Activated CD4-positive, alpha-beta T cell treated with anti-CD3 and anti-CD28 coated beads, Interleukin-2, amount 10 ng/mL, durations not matched to agents 7 days and 5 days (primary cell): ENCODE results near the gene H2BK1. TPM values are rescaled to one million over a fixed set of nuclear protein-coding genes. Genes with fewer than 3 reads are reported as not detected.

ENCODE experiments used
- total RNA-seq, 2 experiments: library from RNA; stranded (reverse); gene quantifications; one replicate each; pipeline ENCODE4 v1.2.3, GENCODE V29; 2021

H2BK1 gene
- total RNA-seq, 2 experiments from 2014 or later = not detected

Other genes starting within 250 kb of the H2BK1 start
- gene KCNH2, start 232.2 kb downstream of the H2BK1 start, total RNA-seq = under 1 TPM; 0.27 to 0.30 TPM
- gene NOS3, start 219.5 kb downstream of the H2BK1 start, total RNA-seq = 10 to 100 TPM; 21.6 to 22.3 TPM
- gene ATG9B, start 186.0 kb downstream of the H2BK1 start, total RNA-seq = 10 to 100 TPM; 12.1 to 12.3 TPM
- gene ABCB8, start 182.0 kb downstream of the H2BK1 start, total RNA-seq = 10 to 100 TPM; 57.5 to 67.8 TPM
- gene ASIC3, start 162.0 kb downstream of the H2BK1 start, total RNA-seq = 1 to 10 TPM; 6.0 to 8.3 TPM
- 10 to 100 TPM; 26.0 to 26.9 TPM for gene CDK5, start 152.6 kb downstream of the H2BK1 start, total RNA-seq
- gene SLC4A2, start 150.9 kb downstream of the H2BK1 start, total RNA-seq = 100 to 1,000 TPM; 106 to 114 TPM
- 10 to 100 TPM; 76.4 to 85.9 TPM for gene FASTK, start 129.7 kb downstream of the H2BK1 start, total RNA-seq
- 10 to 100 TPM; 73.7 to 77.1 TPM for gene TMUB1, start 127.0 kb downstream of the H2BK1 start, total RNA-seq
- 10 to 100 TPM; 18.1 to 19.7 TPM for gene AGAP3, start 124.0 kb downstream of the H2BK1 start, total RNA-seq
- not detected for gene GBX1, start 42.8 kb downstream of the H2BK1 start, total RNA-seq
- gene ASB10, start 23.2 kb downstream of the H2BK1 start, total RNA-seq = not detected
- gene ABCF2, start 16.7 kb upstream of the H2BK1 start, total RNA-seq = 10 to 100 TPM; 31.7 to 34.3 TPM
- 10 to 100 TPM; 40.7 to 42.3 TPM for gene CHPF2, start 22.0 kb upstream of the H2BK1 start, total RNA-seq
- 1 to 10 TPM; 2.0 to 2.5 TPM for gene SMARCD3, start 38.2 kb upstream of the H2BK1 start, total RNA-seq
- 10 to 100 TPM; 69.7 to 85.5 TPM for gene NUB1, start 131.3 kb upstream of the H2BK1 start, total RNA-seq
- gene WDR86, start 199.6 kb upstream of the H2BK1 start, total RNA-seq = under 1 TPM; 0.29 to 0.77 TPM
- under 1 TPM in 1 of 2 experiments, not detected in 1; 0.25 TPM for gene CRYGN, start 229.7 kb upstream of the H2BK1 start, total RNA-seq